GM19043 (cell line): ENCODE results near the gene PNMT.
"Not testable (repeated sequence)": the region's sequence is repeated elsewhere in the genome, so short reads cannot be mapped to it uniquely, and the experiment has no call there.

Experiments used
- ATAC-seq: cut with Tn5 transposase; IDR thresholded peaks from one replicate; pipeline ENCODE4 v1.9.1; 2021; ENCODE audit warnings: low read depth; ENCODE audit not compliant: unreplicated experiment

The PNMT gene

DNA sequence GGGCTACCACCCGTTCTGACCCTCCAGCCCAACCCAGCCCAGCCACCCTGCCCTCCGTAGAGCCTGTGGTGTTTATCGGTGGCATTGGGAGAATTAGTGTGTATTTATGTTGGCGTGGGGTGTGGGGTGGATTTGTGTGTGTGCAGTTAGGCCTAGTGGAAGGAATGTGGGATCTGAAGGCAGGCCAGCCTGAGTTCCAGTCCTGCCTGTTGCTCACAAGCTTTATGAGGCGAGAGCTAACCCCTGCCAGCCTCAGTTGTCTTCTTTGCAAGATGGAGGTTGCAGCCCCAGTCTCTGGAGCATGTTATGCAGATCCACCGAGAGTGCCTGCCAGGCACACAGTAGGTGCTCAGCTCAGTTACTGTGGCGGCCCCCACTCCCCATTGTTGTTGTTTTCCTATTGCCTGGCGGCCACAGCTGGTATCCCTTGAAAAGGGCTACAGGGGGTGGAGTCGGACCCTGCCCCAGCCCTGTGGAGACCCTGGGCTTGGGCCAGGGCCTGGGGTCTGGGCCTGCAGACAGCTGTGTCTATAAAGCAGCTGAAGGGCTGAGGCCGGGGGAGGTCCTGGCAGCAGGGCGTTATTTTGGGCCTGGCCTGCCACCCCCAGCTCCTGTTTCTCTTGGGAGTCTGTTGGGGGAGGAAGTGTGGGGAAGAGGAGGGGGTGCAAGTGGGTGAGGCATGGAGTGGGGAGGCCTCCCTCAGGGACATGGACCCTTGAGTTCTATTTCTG is 36.7 kb downstream of the PNMT start:
- no peak for ATAC-seq

DNA sequence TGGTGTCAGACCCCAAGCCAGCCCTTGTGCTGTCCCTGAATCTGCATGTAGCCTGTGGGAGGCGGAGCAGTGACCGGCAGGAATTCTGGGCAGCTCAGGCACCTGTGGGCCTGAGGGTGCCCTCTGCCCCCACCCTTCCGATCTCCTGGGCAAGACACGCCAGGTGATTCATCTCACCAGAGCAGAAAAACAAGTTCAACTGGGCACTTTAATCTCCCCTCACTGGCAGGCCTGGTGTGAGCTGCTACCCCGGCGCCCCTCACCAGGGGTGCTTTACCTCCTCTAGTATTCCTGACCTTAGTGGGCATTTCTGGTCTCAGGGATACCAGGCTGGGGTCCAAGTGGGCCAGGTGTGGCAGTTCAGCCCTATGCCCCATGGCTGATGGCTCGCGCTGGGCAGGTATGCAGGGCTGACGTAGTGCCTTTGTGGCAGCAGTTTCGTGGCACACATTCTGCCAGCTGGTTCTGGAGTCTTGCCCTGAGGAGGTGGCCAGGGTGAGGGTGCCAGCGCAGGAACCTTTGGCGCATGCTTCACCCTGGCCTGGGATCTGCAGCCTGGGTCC is 37.6 kb downstream of the PNMT start:
- ATAC-seq: no peak

DNA sequence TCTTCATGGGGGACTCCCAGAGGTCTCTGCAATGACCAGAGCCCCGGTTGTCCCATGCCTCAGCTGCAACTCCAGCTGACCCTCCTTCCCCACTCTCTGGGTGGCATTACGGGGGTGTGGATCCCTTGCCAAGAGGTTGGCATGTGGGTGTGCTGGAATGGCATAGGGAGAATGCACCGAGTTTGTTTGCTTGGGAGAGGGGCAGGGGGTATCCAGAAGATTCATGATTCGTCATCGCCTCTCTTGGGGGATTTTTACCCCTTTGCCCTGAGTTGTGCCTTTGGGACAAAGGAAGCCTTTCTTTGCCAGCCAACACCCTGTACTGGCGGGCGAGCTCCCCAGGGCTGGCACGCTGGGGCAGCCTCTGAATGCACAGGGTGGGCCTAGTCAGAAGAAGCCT is 38.1 kb downstream of the PNMT start:
- no peak for ATAC-seq

DNA sequence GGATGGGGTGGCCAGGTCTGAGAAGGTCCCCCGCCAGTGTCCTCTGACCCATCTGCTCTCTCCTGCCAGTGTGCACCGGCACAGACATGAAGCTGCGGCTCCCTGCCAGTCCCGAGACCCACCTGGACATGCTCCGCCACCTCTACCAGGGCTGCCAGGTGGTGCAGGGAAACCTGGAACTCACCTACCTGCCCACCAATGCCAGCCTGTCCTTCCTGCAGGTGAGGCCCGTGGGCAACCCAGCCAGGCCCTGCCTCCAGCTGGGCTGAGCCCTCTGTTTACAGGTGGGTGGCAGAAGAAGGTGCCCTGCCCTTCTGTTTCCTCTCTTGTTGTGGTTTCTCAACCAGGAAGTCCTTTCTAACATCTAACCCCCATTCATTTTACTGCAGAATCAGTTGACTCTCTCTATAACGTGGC is 38.7 kb downstream of the PNMT start:
- no peak for ATAC-seq

DNA sequence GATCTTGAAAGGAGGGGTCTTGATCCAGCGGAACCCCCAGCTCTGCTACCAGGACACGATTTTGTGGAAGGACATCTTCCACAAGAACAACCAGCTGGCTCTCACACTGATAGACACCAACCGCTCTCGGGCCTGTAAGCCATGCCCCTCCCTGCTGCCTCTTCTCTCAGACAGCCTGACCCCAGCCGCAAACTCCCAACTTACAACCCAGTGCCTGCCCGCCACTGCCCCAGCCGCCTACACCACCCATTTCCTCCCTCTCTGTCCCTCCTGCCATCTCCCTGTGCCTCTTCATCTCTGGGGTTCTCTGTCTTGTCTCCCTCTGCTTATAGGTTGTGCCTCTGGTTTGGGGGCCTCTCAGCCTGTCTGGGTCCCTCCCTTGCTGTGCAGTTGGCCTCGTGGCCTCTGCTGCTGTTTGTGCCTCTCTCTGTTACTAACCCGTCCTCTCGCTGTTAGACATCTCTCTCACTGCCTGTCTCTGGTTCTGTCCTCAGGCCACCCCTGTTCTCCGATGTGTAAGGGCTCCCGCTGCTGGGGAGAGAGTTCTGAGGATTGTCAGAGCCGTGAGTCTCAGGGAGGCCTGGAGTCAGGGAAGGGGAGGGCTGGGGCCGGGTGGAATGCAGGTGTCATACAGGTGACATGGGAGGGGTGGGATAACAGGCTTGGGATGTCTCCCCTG is 41.2 kb downstream of the PNMT start:
- no peak for ATAC-seq

DNA sequence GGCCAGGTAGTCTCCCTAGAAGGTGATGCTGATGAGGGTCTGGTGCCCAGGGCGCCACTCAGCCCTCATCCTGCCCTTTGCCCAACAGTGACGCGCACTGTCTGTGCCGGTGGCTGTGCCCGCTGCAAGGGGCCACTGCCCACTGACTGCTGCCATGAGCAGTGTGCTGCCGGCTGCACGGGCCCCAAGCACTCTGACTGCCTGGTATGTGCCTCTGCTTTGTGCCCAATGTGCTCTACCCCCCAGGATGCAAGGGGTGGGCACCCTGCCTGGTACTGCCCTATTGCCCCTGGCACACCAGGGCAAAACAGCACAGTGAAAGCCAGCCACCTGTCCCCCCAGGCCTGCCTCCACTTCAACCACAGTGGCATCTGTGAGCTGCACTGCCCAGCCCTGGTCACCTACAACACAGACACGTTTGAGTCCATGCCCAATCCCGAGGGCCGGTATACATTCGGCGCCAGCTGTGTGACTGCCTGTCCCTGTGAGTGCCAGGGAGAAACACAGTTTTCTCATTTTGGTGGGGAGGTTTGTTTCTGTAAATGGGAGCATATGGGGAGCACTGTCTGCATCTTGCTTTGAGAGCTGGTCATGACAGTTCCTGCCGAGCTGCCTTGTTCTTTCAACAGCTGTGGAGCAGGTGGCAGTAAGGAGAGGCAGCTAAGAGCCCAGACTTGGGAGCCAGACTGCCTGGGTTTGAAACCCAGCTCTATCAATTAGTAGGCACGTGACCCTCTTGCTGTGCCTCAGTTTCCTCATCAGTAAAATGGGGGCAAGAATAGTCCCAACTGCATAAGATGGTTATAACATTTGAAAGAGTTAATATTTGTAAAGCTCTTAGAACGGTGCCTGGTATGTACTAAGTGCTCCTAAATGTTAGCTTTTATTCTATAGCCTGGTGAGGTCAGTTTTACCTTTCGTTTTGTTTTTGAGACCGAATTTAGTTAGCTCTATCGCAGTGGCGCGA is 42.0 kb downstream of the PNMT start:
- no peak for ATAC-seq

DNA sequence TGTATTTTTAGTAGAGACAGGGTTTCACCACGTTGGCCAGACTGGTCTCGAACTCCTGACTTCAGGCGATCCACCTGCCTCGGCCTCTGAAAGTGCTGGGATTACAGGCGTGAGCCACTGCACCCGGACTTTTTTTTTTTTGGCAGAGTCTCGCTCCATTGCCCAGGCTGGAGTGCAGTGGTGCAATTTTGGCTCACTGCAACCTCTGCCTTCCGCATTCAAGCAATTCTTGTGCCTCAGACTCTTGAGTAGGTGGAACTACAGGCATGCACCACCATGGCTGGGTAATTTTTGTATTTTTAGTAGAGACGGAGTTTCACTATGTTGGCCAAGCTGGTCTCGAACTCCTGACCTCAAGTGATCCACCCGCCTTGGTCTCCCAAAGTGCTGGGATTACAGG is 42.8 kb downstream of the PNMT start:
- not testable (repeated sequence) for ATAC-seq

DNA sequence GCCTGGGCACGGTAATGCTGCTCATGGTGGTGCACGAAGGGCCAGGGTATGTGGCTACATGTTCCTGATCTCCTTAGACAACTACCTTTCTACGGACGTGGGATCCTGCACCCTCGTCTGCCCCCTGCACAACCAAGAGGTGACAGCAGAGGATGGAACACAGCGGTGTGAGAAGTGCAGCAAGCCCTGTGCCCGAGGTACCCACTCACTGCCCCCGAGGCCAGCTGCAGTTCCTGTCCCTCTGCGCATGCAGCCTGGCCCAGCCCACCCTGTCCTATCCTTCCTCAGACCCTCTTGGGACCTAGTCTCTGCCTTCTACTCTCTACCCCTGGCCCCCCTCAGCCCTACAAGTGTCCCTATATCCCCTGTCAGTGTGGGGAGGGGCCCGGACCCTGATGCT is 43.6 kb downstream of the PNMT start:
- ATAC-seq: no peak

DNA sequence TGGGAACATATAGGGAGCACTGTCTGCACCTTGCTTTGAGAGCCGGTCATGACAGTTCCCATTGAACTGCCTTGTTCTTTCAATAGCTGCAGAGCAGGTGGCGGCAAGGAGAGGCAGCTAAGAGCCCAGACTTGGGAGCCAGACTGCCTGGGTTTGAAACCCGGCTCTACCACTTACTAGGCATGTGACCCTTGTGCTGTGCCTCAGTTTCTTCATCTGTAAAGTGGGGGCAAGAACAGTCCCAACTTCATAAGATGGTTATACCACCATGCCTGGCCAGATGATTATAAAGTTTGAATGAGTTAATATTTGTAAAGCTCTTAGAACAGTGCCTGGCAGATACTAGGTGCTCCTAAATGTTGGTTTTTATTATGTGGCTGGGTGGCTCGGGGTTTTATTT is 46.0 kb downstream of the PNMT start:
- no peak for ATAC-seq

DNA sequence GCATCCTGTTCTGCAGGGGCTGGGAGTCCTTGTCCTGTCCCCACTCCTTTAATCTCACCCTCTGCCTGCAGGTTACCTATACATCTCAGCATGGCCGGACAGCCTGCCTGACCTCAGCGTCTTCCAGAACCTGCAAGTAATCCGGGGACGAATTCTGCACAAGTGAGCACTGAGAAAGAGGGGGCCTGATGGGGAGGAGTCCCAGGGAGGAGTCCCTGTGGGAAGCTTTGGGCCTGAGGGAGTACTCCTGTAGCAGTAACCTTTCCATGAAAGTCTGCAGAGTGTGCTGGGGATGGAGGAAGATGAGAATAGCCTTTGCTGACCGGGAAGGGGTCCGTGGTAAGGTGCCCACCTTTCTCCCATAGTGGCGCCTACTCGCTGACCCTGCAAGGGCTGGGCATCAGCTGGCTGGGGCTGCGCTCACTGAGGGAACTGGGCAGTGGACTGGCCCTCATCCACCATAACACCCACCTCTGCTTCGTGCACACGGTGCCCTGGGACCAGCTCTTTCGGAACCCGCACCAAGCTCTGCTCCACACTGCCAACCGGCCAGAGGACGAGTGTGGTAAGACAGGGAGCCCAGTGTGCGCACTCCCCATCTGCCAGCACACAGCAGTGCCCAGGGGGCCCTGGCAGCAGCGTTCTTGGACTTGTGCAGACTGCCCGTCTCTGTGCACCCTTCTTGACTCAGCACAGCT is 47.3 kb downstream of the PNMT start:
- ATAC-seq: no peak

DNA sequence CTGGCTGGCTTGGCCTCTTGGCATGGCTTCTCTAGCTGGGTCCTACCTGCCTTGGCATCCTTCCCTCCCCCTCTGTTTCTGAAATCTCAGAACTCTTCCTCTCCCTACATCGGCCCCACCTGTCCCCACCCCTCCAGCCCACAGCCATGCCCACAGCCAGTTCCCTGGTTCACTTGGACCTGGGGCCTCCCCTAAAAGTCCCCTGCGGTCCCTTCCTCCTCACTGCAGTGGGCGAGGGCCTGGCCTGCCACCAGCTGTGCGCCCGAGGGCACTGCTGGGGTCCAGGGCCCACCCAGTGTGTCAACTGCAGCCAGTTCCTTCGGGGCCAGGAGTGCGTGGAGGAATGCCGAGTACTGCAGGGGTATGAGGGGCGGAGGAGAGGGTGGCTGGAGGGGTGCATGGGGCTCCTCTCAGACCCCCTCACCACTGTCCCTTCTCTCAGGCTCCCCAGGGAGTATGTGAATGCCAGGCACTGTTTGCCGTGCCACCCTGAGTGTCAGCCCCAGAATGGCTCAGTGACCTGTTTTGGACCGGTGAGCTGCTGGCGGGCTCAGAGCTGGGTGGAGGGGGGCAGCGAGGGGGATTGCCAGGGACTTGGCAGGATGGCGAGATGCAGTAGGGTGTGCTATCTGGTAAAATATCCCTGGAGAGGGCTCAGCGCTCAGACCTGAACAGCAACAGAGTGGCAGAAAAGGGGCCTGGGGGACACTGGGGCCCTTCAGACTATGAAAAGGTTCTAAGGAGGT is 48.0 kb downstream of the PNMT start:
- no peak for ATAC-seq

DNA sequence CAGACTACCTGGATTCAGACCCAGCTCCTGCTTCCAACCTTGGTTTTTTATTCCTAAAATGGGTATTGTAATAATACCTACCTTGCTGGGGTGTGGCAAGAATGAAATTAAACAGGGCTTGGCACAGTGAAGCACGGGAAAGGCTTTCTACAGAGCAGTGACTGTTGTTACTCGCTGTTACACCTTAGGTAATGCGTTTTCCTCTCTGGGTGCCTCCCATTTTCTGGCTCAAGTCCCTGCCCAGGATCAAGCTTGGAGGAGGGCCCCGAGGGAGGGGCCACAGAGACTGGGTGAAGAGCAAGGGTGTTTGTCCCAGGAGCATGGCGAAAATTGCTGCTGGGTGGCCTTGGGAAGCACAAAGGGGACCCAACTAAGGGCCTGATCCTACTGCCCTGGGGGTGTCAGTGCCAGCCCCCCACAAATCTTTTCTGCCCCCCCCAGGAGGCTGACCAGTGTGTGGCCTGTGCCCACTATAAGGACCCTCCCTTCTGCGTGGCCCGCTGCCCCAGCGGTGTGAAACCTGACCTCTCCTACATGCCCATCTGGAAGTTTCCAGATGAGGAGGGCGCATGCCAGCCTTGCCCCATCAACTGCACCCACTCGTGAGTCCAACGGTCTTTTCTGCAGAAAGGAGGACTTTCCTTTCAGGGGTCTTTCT is 48.8 kb downstream of the PNMT start:
- no peak for ATAC-seq

DNA sequence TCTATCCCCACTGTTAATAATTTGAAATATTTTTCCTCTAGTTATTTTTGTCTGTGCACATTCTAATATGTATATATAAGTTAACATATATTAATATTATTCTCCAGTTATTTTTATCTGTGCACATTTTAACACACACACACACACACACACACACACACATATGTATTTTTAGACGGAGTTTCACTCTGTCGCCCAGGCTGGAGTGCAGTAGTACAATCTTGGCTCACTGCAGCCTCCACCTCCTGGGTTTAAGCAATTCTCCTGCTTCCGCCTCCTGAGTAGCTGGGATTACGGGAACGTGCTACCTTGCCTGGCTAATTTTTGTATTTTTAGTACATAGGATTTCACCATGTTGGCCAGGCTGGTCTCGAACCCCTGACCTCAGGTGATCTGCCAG is 49.4 kb downstream of the PNMT start:
- ATAC-seq: no peak

DNA sequence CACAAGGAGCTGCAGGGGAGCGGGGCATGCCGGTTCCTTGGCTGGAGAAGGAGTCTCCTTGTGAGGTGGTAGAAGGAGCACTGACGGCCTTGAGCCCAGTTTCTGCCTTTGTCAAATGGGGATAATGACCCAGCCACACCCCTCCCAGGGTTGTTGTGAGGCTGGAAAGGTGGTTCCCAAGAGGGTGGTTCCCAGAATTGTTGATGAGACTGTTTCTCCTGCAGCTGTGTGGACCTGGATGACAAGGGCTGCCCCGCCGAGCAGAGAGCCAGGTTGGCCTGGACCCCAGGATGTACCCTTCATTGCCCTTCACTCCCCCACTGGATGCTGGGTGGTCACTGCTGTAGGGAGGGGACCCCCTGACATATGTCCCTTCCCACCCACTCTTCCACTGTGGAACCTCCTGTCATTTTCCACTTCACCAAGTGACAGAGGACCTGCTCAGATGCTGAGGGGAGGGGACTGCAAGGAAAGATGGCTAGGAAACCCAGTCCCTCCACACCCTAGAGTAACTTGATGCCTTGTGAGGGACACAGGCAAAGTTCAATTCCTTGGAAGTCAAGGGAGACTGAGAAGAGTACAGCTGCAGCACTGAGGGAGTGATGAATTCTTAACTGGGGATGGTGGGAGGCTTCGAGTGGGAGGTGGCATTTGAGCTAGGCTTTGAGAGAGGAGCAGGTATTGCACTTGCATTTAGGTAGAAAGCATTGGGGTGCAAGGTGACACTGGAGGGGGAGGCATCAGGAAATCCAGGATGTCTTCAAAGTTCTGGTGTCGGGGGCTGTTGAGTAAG is 51.5 kb downstream of the PNMT start:
- no peak for ATAC-seq
